Measurements from ENCODE around the gene GRM1.

- TF ChIP-seq POLR2AphosphoS5 (IDR thresholded peaks at IDR 0.05; ENCODE audit: insufficient read depth, low read depth, low read length) (no peak), CTCF (IDR thresholded peaks at IDR 0.05; ENCODE audit: extremely low read depth in 1 of 2, insufficient read depth in 1 of 2, low read depth in 1 of 2, low read length in 2 of 2) (no peak), POLR2A (IDR thresholded peaks at IDR 0.05; ENCODE audit: low read depth, low read length) (no peak), EZH2 (IDR thresholded peaks at IDR 0.05; ENCODE audit: borderline replicate concordance, low read depth, low read length, severe bottlenecking) (no peak)
Measured at GRCh38 chr6:146352163-146352562, 323.3 kb downstream of the GRM1 start.

Measured in endothelial cell of umbilical vein (primary cell).